GM12892 (cell line): Measurements from ENCODE around the gene TAB2.

Source experiments
- POLR2A ChIP-seq: IDR thresholded peaks from 2 replicates; pipeline ENCODE4 v1.6.1; 2011; ENCODE audit warnings: low read depth, low read length, control low read depth
- POLR2AphosphoS5 ChIP-seq: IDR thresholded peaks from 2 replicates; pipeline ENCODE4 v1.6.1; 2011; ENCODE audit warnings: low read depth, low read length, control low read depth
- TAF1 ChIP-seq: IDR thresholded peaks from 2 replicates; pipeline ENCODE4 v1.6.1; 2011; ENCODE audit warnings: low read depth, mild to moderate bottlenecking, control low read depth, low read length, borderline replicate concordance

DNA sequence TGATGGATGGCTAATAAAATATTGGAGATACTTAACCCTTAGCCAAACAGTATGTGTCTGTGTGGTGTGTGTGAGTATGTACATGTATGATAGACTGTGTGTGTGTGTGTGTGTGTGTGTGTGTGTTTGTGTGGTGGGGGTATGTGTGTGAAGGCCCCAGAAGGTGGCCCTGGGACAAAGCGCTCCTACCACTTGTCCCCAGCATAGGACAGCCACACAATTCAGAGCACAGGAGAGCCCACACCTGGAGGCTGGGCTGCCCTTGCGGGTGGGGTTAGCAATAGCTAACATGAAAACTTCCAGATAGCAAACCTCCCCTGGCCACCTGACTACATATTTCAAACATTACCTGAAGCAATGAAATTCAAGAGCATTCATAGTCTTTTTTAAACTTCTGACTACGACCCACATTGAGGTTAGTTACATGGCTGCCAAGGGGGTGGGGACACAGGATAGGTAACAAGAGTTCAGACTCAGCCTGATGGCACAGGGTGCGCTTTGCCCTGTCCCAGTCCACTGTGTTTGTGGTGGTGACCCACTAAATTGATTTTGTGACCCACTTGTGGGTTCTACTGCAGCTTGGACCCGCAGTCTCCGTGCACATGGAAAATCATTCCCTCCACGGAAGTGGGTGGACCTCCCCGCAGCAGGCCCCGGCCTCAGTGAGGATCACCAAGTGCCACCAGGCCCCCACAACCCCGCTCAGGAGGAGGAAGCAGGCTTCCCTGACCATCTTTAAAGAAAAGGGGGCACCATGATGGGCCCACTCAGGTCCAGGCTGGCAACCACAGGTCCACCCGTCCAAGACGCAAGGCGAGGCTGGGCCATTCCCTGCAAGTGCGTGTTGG, 132.5 kb downstream of the TAB2 start:
- TF ChIP-seq POLR2AphosphoS5 (no peak), POLR2A (no peak), TAF1 (no peak)
